T-helper 1 cell treated with Interleukin-12 subunit alpha and Interleukin-12 subunit beta and Interleukin-4 antibody, amounts not matched to agents 30 μg/mL and 1 μg/mL, for 36 hours (primary cell): ENCODE data around the gene CD63.

Experiments used
- H3K27ac Mint-ChIP-seq: one replicate; pipeline ENCODE4 v1.8.0; 2021; ENCODE audit warnings: mild to moderate bottlenecking, mixed read lengths
- H3K27me3 Mint-ChIP-seq: one replicate; pipeline ENCODE4 v1.8.0; 2021; ENCODE audit warnings: low read depth, mixed read lengths
- H3K36me3 Mint-ChIP-seq: one replicate; pipeline ENCODE4 v1.8.0; 2021; ENCODE audit warnings: low read depth, mixed read lengths
- H3K4me1 Mint-ChIP-seq: one replicate; pipeline ENCODE4 v1.8.0; 2021; ENCODE audit warnings: low read depth, mixed read lengths
- H3K4me3 Mint-ChIP-seq: one replicate; pipeline ENCODE4 v1.8.0; 2021; ENCODE audit warnings: mild to moderate bottlenecking, moderate library complexity, mixed read lengths
- H3K9me3 Mint-ChIP-seq: one replicate; pipeline ENCODE4 v1.8.0; 2021; ENCODE audit warnings: mixed read lengths

The CD63 gene

GRCh38 chr12:55683676-55684075, 45.1 kb downstream of the CD63 start:
- peaks cover 45% of the 10 kb centered on the region for H3K27me3 Mint-ChIP-seq
- no peak overlapping the region for H3K4me3 Mint-ChIP-seq
- H3K27ac Mint-ChIP-seq = no peak overlapping the region
- no peaks in the 10 kb centered on the region for H3K9me3 Mint-ChIP-seq
- H3K4me1 Mint-ChIP-seq = peaks cover 8% of the 10 kb centered on the region
- H3K36me3 Mint-ChIP-seq = no peaks in the 10 kb centered on the region

GRCh38 chr12:55682087-55682796, 46.6 kb downstream of the CD63 start:
- Mint-ChIP-seq H3K36me3 (no peaks in the 10 kb centered on the region), H3K4me1 (peaks cover 5% of the 10 kb centered on the region), H3K27me3 (peaks cover 45% of the 10 kb centered on the region), H3K9me3 (no peaks in the 10 kb centered on the region), H3K4me3 (no peak overlapping the region), H3K27ac (no peak overlapping the region)

- peaks cover 5% of the 10 kb centered on the region for H3K4me1 Mint-ChIP-seq
- H3K9me3 Mint-ChIP-seq = no peaks in the 10 kb centered on the region
- no peak overlapping the region for H3K27ac Mint-ChIP-seq
- H3K36me3 Mint-ChIP-seq = no peaks in the 10 kb centered on the region
- H3K27me3 Mint-ChIP-seq = peaks cover 41% of the 10 kb centered on the region
- H3K4me3 Mint-ChIP-seq = no peak overlapping the region
Observed at GRCh38 chr12:55681142-55682077, 47.4 kb downstream of the CD63 start.

- peaks cover 5% of the 10 kb centered on the region for H3K4me1 Mint-ChIP-seq
- no peak overlapping the region for H3K4me3 Mint-ChIP-seq
- H3K27ac Mint-ChIP-seq = no peak overlapping the region
- no peaks in the 10 kb centered on the region for H3K9me3 Mint-ChIP-seq
- peaks cover 52% of the 10 kb centered on the region for H3K27me3 Mint-ChIP-seq
- no peaks in the 10 kb centered on the region for H3K36me3 Mint-ChIP-seq
Observed at GRCh38 chr12:55679691-55680090, 49.1 kb downstream of the CD63 start.

- peaks cover 5% of the 10 kb centered on the region for H3K4me1 Mint-ChIP-seq
Observed at GRCh38 chr12:55676707-55677106, 52.1 kb downstream of the CD63 start.

GRCh38 chr12:55675666-55676065, 53.1 kb downstream of the CD63 start:
- Mint-ChIP-seq H3K9me3 (no peaks in the 10 kb centered on the region), H3K4me3 (no peak overlapping the region), H3K27ac (no peak overlapping the region), H3K4me1 (no peaks in the 10 kb centered on the region), H3K27me3 (peaks cover 37% of the 10 kb centered on the region), H3K36me3 (no peaks in the 10 kb centered on the region)

More at GRCh38 chr12:55676707-55677106, 52.1 kb downstream of the CD63 start:
- H3K36me3 Mint-ChIP-seq = no peaks in the 10 kb centered on the region
- no peak overlapping the region for H3K4me3 Mint-ChIP-seq
- H3K27ac Mint-ChIP-seq = no peak overlapping the region
- no peaks in the 10 kb centered on the region for H3K9me3 Mint-ChIP-seq
- peaks cover 48% of the 10 kb centered on the region for H3K27me3 Mint-ChIP-seq
